IMR-90 (cell line): Measurements from ENCODE around the gene RSL1D1. TPM values are rescaled to one million over a fixed set of nuclear protein-coding genes. Genes with fewer than 3 reads are reported as not detected.

ENCODE experiments used
- ATAC-seq: fragments of 200-7000 bp; cut with Tn5 transposase; 2 replicates; pipeline ENCODE4 v1.9.1; 2020; ENCODE audit warnings: low read depth, mild to moderate bottlenecking, moderate library complexity
- BruUV-seq: library from RNA; stranded (reverse); fragments of 400-500 nt; replicated peaks from 2 replicates; lab custom pipeline; 2021; lab: Mats Ljungman, UMichigan
- CTCF ChIA-PET: fragments of 300-600 bp; formaldehyde crosslinking; extraction: SDS; loops from one replicate; lab custom pipeline; 2021; ENCODE audit warnings: antibody characterized with exemption; lab: Yijun Ruan, JAX
- POLR2A ChIA-PET: fragments of 300-600 bp; sonication (Branson Sonifier 250); formaldehyde crosslinking; loops from one replicate; lab custom pipeline; 2022; ENCODE audit warnings: antibody characterized with exemption; ENCODE audit not compliant: unreplicated experiment; lab: Charles Lee
- DNase-seq: peaks from one replicate; pipeline ENCODE4 v3.0.0; 2013
- H2AFZ ChIP-seq: replicated peaks from 2 replicates; pipeline ENCODE3; 2013; ENCODE audit warnings: low read length, mild to moderate bottlenecking; ENCODE audit not compliant: poor library complexity
- H2AK5ac ChIP-seq: 2 replicates; pipeline ENCODE4 v1.6.1; 2013; ENCODE audit warnings: low read depth, low read length, inconsistent platforms
- H2AK9ac ChIP-seq: replicated peaks from 2 replicates; pipeline ENCODE3; 2013; ENCODE audit warnings: mild to moderate bottlenecking, low read depth, low read length, moderate library complexity; ENCODE audit not compliant: poor library complexity
- H2BK120ac ChIP-seq: 2 replicates; pipeline ENCODE4 v1.6.1; 2013; ENCODE audit warnings: low read depth, low read length, inconsistent platforms
- H2BK15ac ChIP-seq: 3 replicates; pipeline ENCODE4 v1.6.1; 2013; ENCODE audit warnings: low read depth, low read length, inconsistent platforms
- H2BK20ac ChIP-seq: 2 replicates; pipeline ENCODE4 v1.6.1; 2013; ENCODE audit warnings: low read depth, mild to moderate bottlenecking, inconsistent platforms, low read length, moderate library complexity
- H2BK5ac ChIP-seq: 2 replicates; pipeline ENCODE4 v1.6.1; 2013; ENCODE audit warnings: mild to moderate bottlenecking, low read depth, low read length, inconsistent platforms; ENCODE audit not compliant: poor library complexity, severe bottlenecking
- H3K14ac ChIP-seq: replicated peaks from 2 replicates; pipeline ENCODE4 v1.6.1; 2013; ENCODE audit warnings: low read depth, low read length, inconsistent platforms
- H3K18ac ChIP-seq: 2 replicates; pipeline ENCODE4 v1.6.1; 2013; ENCODE audit warnings: low read depth, low read length, control low read depth
- H3K23ac ChIP-seq: 2 replicates; pipeline ENCODE4 v1.6.1; 2013; ENCODE audit warnings: low read depth, low read length, inconsistent platforms
- H3K27ac ChIP-seq: 2 replicates; pipeline ENCODE4 v1.5.1; 2013; ENCODE audit warnings: mild to moderate bottlenecking, control low read depth, low read length; ENCODE audit not compliant: insufficient read depth
- H3K27me3 ChIP-seq: 2 replicates; pipeline ENCODE4 v1.6.1; 2013; ENCODE audit warnings: low read length; ENCODE audit not compliant: control insufficient read depth, insufficient read depth
- H3K36me3 ChIP-seq: 2 replicates; pipeline ENCODE4 v1.6.1; 2013; ENCODE audit warnings: low read length, mixed read lengths; ENCODE audit not compliant: control insufficient read depth, insufficient read depth
- H3K4ac ChIP-seq: 2 replicates; pipeline ENCODE4 v1.6.1; 2013; ENCODE audit warnings: low read depth, low read length, inconsistent platforms
- H3K4me1 ChIP-seq: 2 replicates; pipeline ENCODE4 v1.6.1; 2013; ENCODE audit warnings: low read length, mixed read lengths; ENCODE audit not compliant: control insufficient read depth, insufficient read depth
- H3K4me2 ChIP-seq: 2 replicates; pipeline ENCODE4 v1.6.1; 2013; ENCODE audit warnings: low read depth, mild to moderate bottlenecking, control low read depth, low read length, moderate library complexity
- H3K4me3 ChIP-seq: 2 replicates; pipeline ENCODE4 v1.5.1; 2013; ENCODE audit warnings: low read depth, mild to moderate bottlenecking, control low read depth, low read length, moderate library complexity; ENCODE audit not compliant: insufficient read depth
- H3K56ac ChIP-seq: 2 replicates; pipeline ENCODE4 v1.6.1; 2013; ENCODE audit warnings: low read length, inconsistent platforms; ENCODE audit not compliant: insufficient read depth; ENCODE audit errors: extremely low read depth
- H3K79me1 ChIP-seq, 2 experiments: 2 replicates each; pipeline ENCODE4 v1.6.1; 2013; ENCODE audit warnings: low read length in 2 of 2, inconsistent platforms in 1 of 2, low read depth in 1 of 2
- H3K9ac ChIP-seq: 2 replicates; pipeline ENCODE4 v1.6.1; 2013; ENCODE audit warnings: low read depth, low read length, control low read depth
- H3K9me1 ChIP-seq: 2 replicates; pipeline ENCODE4 v1.6.1; 2013; ENCODE audit warnings: low read length, inconsistent platforms; ENCODE audit not compliant: insufficient read depth
- H3K9me3 ChIP-seq: 2 replicates; pipeline ENCODE4 v1.6.1; 2013; ENCODE audit warnings: low read length; ENCODE audit not compliant: control insufficient read depth, insufficient read depth
- H4K20me1 ChIP-seq: 2 replicates; pipeline ENCODE4 v1.6.1; 2013; ENCODE audit warnings: low read length, inconsistent platforms; ENCODE audit not compliant: insufficient read depth
- H4K5ac ChIP-seq: 2 replicates; pipeline ENCODE4 v1.6.1; 2013; ENCODE audit warnings: mild to moderate bottlenecking, low read depth, low read length, control low read depth
- H4K8ac ChIP-seq, 2 experiments: 2 replicates each; pipeline ENCODE4 v1.6.1; 2013; ENCODE audit warnings: low read depth in 2 of 2, low read length in 2 of 2, control low read depth in 1 of 2, inconsistent platforms in 1 of 2
- H4K91ac ChIP-seq: 2 replicates; pipeline ENCODE4 v1.6.1; 2013; ENCODE audit warnings: low read depth, low read length, inconsistent platforms; ENCODE audit not compliant: insufficient read depth
- MAZ ChIP-seq: IDR thresholded peaks from 2 replicates; pipeline ENCODE4 v1.6.1; 2012; ENCODE audit warnings: low read depth, mild to moderate bottlenecking, low read length, improper control_type of control experiment, moderate library complexity, borderline replicate concordance
- MXI1 ChIP-seq: IDR thresholded peaks from 2 replicates; pipeline ENCODE4 v1.6.1; 2012; ENCODE audit warnings: low read depth, mild to moderate bottlenecking, low read length, moderate library complexity, borderline replicate concordance
- NFE2L2 ChIP-seq: fragments of 150-350 bp; IDR thresholded peaks from 2 replicates; pipeline ENCODE4 v1.6.1; 2016; ENCODE audit warnings: low read depth, mild to moderate bottlenecking, low read length
- POLR2A ChIP-seq: IDR thresholded peaks from 2 replicates; pipeline ENCODE4 v1.6.1; 2012; ENCODE audit warnings: mild to moderate bottlenecking, low read depth, low read length
- RCOR1 ChIP-seq: IDR thresholded peaks from 2 replicates; pipeline ENCODE4 v1.6.1; 2012; ENCODE audit warnings: mild to moderate bottlenecking, low read length, improper control_type of control experiment; ENCODE audit not compliant: insufficient replicate concordance
- RFX5 ChIP-seq: IDR thresholded peaks from 2 replicates; pipeline ENCODE4 v1.8.0; 2012; ENCODE audit warnings: low read depth, mild to moderate bottlenecking, low read length, moderate library complexity
- SMC3 ChIP-seq: fragments of 150-350 bp; IDR thresholded peaks from 2 replicates; pipeline ENCODE4 v1.6.1; 2016; ENCODE audit warnings: low read depth, mild to moderate bottlenecking, antibody characterized with exemption, low read length, moderate library complexity
- WGBS, 2 experiments: methylation state at CpG; one replicate each; pipeline versions ENCODE4 v1.1.5 to v1.1.7; 2013; ENCODE audit warnings: missing lambda C conversion rate in 2 of 2; ENCODE audit not compliant: insufficient read length in 1 of 2; ENCODE audit errors: extremely low coverage in 2 of 2; 5-methylcytosine and 5-hydroxymethylcytosine counted together
- dilution Hi-C: fragments of 300-500 bp; cut with HindIII; formaldehyde crosslinking; loops from one replicate; pipeline ENCODE4 v1.14.3; 2018; ENCODE audit warnings: low sequenced_read_pairs; ENCODE audit not compliant: unreplicated experiment
- in situ Hi-C: fragments of 300-500 bp; cut with MboI; formaldehyde crosslinking; loops from 3 replicates; pipeline ENCODE4 v1.14.3; 2019; ENCODE audit warnings: low sequenced_read_pairs, inconsistent platforms, mixed read lengths
- intact Hi-C: fragments of 100-400 bp; cut with micrococcal nuclease; formaldehyde crosslinking; loops from 2 replicates; pipeline ENCODE4 v1.10.0; 2022
- polyA plus RNA-seq, 3 experiments: library from polyadenylated mRNA; depleted of rRNA; stranded (reverse); fragments of >200 nt; gene quantifications; 2 replicates each; pipeline ENCODE4 v1.2.3, GENCODE V29; 2012; ENCODE audit warnings: low replicate concordance in 1 of 3
- total RNA-seq: library from RNA; depleted of rRNA; stranded (reverse); fragments of >200 nt; gene quantifications from 2 replicates; pipeline ENCODE4 v1.2.3, GENCODE V29; 2012
- TF ChIP-seq, protein P1 (sequence below): fragments of 150-350 bp; IDR thresholded peaks from 2 replicates; pipeline ENCODE4 v1.6.1; 2016; ENCODE audit warnings: low read depth, mild to moderate bottlenecking, low read length, moderate library complexity, borderline replicate concordance
- TF ChIP-seq, protein P2 (sequence below): fragments of 150-350 bp; IDR thresholded peaks from 2 replicates; pipeline ENCODE4 v1.6.1; 2017; ENCODE audit warnings: mild to moderate bottlenecking, antibody characterized with exemption, low read length, low read depth
- TF ChIP-seq, protein P3 (sequence below): conservative IDR thresholded peaks from 2 replicates; pipeline ENCODE4 v1.5.1; 2012; ENCODE audit warnings: mild to moderate bottlenecking, low read depth, low read length, improper control_type of control experiment

Gene RSL1D1
- total and polyA plus RNA-seq, 2 of the 4 experiments (the other 2 are of a cell fraction) = 63.8 to 77.4 TPM

DNA sequence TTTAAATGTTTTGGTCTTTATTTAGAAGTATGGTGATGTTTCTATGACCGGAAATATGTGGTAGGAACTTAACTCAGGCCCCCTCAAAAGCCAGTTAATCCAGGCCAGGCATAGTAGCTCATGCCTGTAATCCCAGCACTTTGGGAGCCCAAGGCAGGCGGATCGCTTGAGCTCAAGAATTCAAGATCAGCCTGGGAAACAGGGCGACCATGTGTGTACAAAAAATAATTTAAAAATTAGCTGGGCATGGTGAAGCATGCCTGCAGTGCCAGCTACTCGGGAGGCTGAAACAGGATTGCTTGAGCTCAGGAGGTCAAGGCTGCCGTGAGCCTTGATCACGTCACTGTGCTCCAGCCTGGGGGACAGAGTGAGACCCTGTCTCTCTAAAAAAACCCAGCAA is 10.3 kb downstream of the RSL1D1 start:
- dilution Hi-C loops (no loop called here), intact Hi-C loops (no loop called here), in situ Hi-C loops (no loop called here)
- Histone ChIP-seq H3K23ac (no peak overlapping the region), H2AK9ac (no peak overlapping the region), H2AK5ac (no peak overlapping the region), H4K5ac (no peak overlapping the region), H3K4me2 (no peak overlapping the region), H3K14ac (no peak overlapping the region), H3K27me3 (no peaks in the 10 kb centered on the region), H3K27ac (no peak overlapping the region), H2BK5ac (no peak overlapping the region), H2BK15ac (no peak overlapping the region), H3K9ac (no peak overlapping the region), H3K9me1 (peaks cover 10% of the 10 kb centered on the region), H2BK20ac (no peak overlapping the region), H2AFZ (no peak overlapping the region), H3K4me3 (no peak overlapping the region), H3K18ac (no peak overlapping the region), H4K91ac (no peak overlapping the region), H4K8ac (no peak overlapping the region), H4K20me1 (peaks cover 20% of the 10 kb centered on the region), H3K4ac (no peak overlapping the region), H3K36me3 (peaks cover 68% of the 10 kb centered on the region), H3K9me3 (no peaks in the 10 kb centered on the region), H2BK120ac (no peak overlapping the region), H3K4me1 (peaks cover 8% of the 10 kb centered on the region), H3K79me1 (peaks cover 20 to 33% of the 10 kb centered on the region in 2 experiments), H3K56ac (no peak overlapping the region)
- no TSS peak for BruUV-seq
- ATAC-seq (no peak), DNase-seq (no peak)
- ChIA-PET POLR2A (no interaction called here), CTCF (interaction anchor here (0.6 kb wide), 1 partner anchor 14 kb away, joined by 3 read pairs; no protein-coding TSS in a partner anchor)
- WGBS, 2 experiments = no CpG with 5 or more reads among the region's 7 CpGs
- no peak for TF ChIP-seq MAZ
- no peak for TF ChIP-seq NFE2L2
- no peak for TF ChIP-seq SMC3
- TF ChIP-seq, protein P1, sequence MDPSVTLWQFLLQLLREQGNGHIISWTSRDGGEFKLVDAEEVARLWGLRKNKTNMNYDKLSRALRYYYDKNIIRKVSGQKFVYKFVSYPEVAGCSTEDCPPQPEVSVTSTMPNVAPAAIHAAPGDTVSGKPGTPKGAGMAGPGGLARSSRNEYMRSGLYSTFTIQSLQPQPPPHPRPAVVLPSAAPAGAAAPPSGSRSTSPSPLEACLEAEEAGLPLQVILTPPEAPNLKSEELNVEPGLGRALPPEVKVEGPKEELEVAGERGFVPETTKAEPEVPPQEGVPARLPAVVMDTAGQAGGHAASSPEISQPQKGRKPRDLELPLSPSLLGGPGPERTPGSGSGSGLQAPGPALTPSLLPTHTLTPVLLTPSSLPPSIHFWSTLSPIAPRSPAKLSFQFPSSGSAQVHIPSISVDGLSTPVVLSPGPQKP = no peak
- no peak for TF ChIP-seq RCOR1
- TF ChIP-seq, protein P2, sequence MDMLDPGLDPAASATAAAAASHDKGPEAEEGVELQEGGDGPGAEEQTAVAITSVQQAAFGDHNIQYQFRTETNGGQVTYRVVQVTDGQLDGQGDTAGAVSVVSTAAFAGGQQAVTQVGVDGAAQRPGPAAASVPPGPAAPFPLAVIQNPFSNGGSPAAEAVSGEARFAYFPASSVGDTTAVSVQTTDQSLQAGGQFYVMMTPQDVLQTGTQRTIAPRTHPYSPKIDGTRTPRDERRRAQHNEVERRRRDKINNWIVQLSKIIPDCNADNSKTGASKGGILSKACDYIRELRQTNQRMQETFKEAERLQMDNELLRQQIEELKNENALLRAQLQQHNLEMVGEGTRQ = no peak
- no peak for TF ChIP-seq MXI1
- no peak for TF ChIP-seq POLR2A
- TF ChIP-seq, protein P3, sequence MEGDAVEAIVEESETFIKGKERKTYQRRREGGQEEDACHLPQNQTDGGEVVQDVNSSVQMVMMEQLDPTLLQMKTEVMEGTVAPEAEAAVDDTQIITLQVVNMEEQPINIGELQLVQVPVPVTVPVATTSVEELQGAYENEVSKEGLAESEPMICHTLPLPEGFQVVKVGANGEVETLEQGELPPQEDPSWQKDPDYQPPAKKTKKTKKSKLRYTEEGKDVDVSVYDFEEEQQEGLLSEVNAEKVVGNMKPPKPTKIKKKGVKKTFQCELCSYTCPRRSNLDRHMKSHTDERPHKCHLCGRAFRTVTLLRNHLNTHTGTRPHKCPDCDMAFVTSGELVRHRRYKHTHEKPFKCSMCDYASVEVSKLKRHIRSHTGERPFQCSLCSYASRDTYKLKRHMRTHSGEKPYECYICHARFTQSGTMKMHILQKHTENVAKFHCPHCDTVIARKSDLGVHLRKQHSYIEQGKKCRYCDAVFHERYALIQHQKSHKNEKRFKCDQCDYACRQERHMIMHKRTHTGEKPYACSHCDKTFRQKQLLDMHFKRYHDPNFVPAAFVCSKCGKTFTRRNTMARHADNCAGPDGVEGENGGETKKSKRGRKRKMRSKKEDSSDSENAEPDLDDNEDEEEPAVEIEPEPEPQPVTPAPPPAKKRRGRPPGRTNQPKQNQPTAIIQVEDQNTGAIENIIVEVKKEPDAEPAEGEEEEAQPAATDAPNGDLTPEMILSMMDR = no peak
- no peak for TF ChIP-seq RFX5
